Mammary epithelial cell (primary cell): ENCODE results near the gene PARP8.

Experiments used
- EZH2 ChIP-seq: IDR thresholded peaks from 2 replicates; pipeline ENCODE4 v1.6.1; 2012; ENCODE audit warnings: low read length, inconsistent platforms, borderline replicate concordance
- TF ChIP-seq, protein P1 (sequence below), 2 donors: IDR thresholded peaks in 1 of 2; conservative IDR thresholded peaks in 1 of 2; 2 replicates each; pipeline ENCODE4 v1.5.1; 2011 to 2012; ENCODE audit warnings: inconsistent platforms in 2 of 2, low read length in 2 of 2, mild to moderate bottlenecking in 2 of 2, control low read depth in 1 of 2, low read depth in 1 of 2; ENCODE audit not compliant: insufficient read depth in 1 of 2; ENCODE audit errors: extremely low read depth in 1 of 2

GRCh38 chr5:50727149-50727496 is 60.7 kb downstream of the PARP8 start:
- TF ChIP-seq, protein P1, sequence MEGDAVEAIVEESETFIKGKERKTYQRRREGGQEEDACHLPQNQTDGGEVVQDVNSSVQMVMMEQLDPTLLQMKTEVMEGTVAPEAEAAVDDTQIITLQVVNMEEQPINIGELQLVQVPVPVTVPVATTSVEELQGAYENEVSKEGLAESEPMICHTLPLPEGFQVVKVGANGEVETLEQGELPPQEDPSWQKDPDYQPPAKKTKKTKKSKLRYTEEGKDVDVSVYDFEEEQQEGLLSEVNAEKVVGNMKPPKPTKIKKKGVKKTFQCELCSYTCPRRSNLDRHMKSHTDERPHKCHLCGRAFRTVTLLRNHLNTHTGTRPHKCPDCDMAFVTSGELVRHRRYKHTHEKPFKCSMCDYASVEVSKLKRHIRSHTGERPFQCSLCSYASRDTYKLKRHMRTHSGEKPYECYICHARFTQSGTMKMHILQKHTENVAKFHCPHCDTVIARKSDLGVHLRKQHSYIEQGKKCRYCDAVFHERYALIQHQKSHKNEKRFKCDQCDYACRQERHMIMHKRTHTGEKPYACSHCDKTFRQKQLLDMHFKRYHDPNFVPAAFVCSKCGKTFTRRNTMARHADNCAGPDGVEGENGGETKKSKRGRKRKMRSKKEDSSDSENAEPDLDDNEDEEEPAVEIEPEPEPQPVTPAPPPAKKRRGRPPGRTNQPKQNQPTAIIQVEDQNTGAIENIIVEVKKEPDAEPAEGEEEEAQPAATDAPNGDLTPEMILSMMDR (conservative IDR thresholded peaks at IDR 0.05 in 1 of 2, IDR thresholded peaks at IDR 0.05 in 1 of 2; ENCODE audit: extremely low read depth in 1 of 2, insufficient read depth in 1 of 2, low read depth in 1 of 2, low read length in 2 of 2), result no peak
- no peak for TF ChIP-seq EZH2
